HG02588 (cell line): Measurements from ENCODE around the gene SMPD4.
"Not testable (repeated sequence)": the region's sequence is repeated elsewhere in the genome, so short reads cannot be mapped to it uniquely, and the experiment has no call there.

Experiments used
- ATAC-seq: cut with Tn5 transposase; IDR thresholded peaks from one replicate; pipeline ENCODE4 v1.9.1; 2021; ENCODE audit warnings: mild to moderate bottlenecking, moderate library complexity; ENCODE audit not compliant: unreplicated experiment

The SMPD4 gene

GRCh38 chr2:130142396-130143265 is 38.8 kb downstream of the SMPD4 start:
- not testable (repeated sequence) for ATAC-seq

DNA sequence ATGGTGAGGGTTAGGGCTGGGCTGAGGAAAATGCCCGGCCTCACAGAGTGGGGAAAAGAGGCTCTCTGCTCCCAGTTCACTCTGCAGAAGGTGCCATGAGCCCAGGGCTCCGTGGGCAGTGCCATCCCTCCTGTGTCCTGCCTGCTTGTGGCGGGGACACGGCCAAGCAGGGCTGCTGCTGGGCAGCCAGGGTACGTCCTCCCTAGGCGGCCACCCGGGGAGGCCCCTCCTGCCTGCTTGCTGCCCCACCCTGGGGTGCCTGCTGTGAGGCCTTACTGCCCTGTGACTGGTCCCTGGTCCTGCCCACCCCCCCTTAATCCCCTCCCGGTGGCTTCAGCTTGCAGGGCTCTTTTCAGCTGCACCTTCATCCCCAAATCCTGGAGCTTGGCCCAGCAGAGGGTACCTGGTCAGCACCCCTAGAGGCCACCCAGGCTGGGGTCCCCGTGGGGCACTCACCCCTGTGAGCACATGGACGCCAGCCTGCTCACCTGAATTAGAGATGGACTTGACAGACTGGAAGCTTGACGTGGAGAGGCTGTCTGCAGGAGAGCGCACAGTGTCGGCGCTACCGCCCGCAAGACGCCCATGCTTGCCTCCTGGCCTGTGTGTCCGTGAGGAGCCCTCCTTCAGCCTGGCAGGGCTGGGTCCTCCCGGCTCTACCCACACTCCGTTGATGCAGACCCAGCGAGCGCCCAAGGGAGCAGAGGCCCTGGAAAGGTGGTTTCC is 39.6 kb downstream of the SMPD4 start:
- not testable (repeated sequence) for ATAC-seq

- not testable (repeated sequence) for ATAC-seq
Measured at GRCh38 chr2:130141002-130141401, 40.4 kb downstream of the SMPD4 start.

DNA sequence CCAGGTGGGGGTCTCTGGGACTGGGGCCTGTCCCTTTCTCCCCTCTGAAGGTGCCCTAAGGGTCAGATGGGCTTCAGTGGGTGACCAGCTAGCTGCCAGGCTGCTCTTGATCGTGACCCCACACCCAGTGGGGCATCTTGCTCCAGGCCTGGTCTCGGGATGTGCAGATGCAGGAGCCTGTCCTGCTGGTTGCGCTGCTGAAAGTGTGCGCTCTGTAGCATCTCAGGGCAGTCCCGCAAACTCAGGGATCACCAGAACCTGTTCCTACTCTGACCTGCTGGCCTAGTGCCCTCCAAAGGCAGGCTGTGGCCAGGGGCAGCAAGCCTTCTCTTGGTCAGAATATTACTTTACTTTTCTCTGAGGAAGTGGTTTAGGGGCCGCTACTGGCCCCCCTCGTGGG is 40.9 kb downstream of the SMPD4 start:
- not testable (repeated sequence) for ATAC-seq

- not testable (repeated sequence) for ATAC-seq
Measured at GRCh38 chr2:130139331-130140280, 41.8 kb downstream of the SMPD4 start.

- not testable (repeated sequence) for ATAC-seq
Measured at GRCh38 chr2:130138841-130139251, 42.6 kb downstream of the SMPD4 start.

DNA sequence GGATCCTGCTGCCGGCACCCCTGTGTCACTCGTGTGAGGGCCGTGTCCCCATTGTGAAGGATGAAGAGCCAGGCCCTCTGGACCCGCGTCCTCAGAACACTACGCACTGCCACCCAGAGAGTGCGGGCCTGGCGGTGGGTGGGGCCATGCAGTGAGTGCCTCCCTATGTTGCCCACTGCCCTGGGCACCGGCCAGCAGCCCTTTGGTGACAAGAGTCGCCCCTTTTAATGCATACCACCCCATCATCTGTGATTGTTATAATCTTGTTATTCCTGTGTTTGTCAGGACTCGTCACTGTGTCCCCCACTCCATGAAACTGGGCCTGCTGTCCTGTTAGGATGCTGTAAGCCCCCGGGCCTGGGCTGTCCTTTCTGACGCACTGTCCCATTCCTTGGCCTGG is 43.1 kb downstream of the SMPD4 start:
- ATAC-seq, result not testable (repeated sequence)

GRCh38 chr2:130137118-130137517 is 44.3 kb downstream of the SMPD4 start:
- ATAC-seq, result not testable (repeated sequence)

- not testable (repeated sequence) for ATAC-seq
Measured at GRCh38 chr2:130136546-130136945, 44.9 kb downstream of the SMPD4 start.

DNA sequence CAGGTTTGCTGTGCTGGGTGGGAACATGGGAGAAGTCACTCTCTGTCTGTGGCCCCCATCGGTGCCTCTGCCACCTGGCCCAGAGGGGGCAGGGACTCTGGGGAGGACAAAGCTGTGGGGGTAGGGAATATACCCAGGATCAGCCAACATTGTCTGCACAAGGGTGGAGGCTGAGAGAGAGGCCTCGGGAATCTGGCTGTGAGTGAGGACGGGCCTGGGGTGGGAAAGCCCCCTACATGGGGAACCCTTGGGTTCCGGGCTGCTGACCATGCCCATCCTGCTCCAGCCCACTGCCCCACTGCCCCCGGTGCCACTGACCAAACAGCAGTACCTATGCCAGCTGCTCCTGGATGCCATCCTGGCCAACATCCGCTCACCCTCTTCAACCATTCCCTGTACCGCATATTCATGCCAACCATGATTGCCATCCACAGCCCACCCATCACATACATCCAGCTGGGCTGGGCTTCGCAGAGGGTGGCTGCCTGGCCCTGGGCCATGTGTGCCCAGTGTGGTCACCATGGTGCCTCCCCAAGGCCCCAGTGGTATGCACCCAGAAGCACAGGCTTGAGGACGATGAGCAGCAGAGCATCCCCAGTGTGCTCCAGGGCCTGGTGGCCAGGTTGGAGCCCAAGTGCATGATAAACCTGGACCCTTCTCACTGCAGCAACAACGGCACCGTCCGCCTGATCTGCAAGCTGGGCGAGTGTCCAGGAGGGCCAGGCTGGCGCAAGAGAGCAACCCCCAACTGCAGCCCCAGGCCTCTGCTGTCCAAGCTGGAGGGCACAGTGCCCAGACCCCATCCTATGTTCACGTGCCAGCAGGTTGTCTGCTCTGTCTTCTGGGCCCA is 45.5 kb downstream of the SMPD4 start:
- no peak for ATAC-seq

GRCh38 chr2:130129120-130129829 is 52.1 kb downstream of the SMPD4 start, which contains the start of gene POTEF:
Gene POTEF (minus strand): TSS chr2:130129222. CDS start chr2:130120515, 8,707 bp downstream.
- not testable (repeated sequence) for ATAC-seq

DNA sequence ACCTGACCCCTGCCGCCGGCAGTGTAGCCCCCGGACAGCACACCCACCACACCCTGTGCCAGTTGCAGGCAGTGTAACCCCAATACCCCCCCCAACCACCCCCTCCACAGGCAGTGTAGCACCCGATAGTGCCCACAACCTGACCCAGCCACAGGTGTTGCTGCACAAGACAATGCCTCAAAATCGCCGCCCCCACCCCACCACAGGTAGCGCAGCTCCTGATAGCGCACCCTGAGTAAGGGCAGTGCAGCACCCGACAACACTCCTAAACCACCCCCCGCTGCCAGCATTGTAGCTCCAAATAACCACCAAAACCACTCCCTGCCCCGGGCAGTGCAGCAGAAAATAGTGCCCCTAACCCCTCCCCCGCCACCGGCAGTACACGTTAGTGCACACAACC is 52.9 kb downstream of the SMPD4 start:
- ATAC-seq, result not testable (repeated sequence)

- ATAC-seq, result not testable (repeated sequence)
Measured at GRCh38 chr2:130127726-130128125, 53.7 kb downstream of the SMPD4 start.

DNA sequence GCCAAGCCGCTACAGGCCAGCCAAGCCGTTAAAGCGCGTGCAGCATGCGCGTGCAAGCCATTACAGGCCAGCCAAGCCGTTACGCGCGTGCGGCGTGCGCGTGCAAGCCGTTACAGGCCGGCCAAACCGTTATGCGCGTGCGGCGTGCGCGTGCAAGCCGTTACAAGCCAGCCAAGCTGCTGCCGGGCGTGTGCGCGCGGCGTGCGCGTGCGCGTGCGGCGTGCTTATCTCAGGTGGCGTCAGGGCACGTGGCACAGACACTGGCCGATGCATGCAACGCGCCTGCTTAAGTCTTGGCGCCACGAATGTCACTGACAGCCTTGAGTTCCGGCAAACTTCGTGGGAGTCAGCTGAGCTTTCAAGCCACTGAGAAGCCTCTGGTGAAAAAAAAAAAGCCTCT is 60.5 kb downstream of the SMPD4 start:
- ATAC-seq, result not testable (repeated sequence)

- not testable (repeated sequence) for ATAC-seq
Measured at GRCh38 chr2:130102597-130103363, 78.6 kb downstream of the SMPD4 start.
